Measurements from ENCODE around the gene DAB1.
A peak's percentile ranks its signal among the peaks of the same experiment; 100 is the strongest.

Gene DAB1

GRCh38 chr1:57195436-57195941, 228.4 kb downstream of the DAB1 start:
- no peak for TF ChIP-seq CTCF (conservative IDR thresholded peaks at IDR 0.05; ENCODE audit: control insufficient read depth, insufficient read depth, low read depth, low read length)
- H3K4me3 ChIP-seq (ENCODE audit: control insufficient read depth, low read depth, low read length): no peak overlapping the region
- DNase-seq (ENCODE audit: low read depth): no peak

DNA sequence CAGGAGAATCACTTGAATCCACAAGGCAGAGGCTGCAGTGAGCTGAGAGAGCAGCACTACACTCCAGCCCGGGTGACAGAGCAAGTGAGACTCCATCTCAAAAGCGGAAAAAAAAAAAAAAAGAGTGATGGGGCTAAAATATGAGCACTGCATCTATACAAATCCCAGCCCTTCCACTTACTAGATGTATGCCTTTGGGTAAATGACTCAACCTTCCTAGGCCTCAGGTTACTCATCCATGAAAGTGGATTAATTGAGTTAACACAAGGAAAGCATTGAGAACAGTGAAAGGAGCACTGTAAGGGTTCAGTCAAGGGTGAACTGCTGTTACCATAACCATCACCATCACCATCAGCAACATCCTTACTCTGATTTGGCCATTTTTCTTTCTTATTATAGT, 231.6 kb downstream of the DAB1 start:
- DNase-seq (ENCODE audit: low read depth): no peak
- TF ChIP-seq CTCF (conservative IDR thresholded peaks at IDR 0.05; ENCODE audit: control insufficient read depth, insufficient read depth, low read depth, low read length): no peak
- H3K4me3 ChIP-seq (ENCODE audit: control insufficient read depth, low read depth, low read length): no peak overlapping the region

DNA sequence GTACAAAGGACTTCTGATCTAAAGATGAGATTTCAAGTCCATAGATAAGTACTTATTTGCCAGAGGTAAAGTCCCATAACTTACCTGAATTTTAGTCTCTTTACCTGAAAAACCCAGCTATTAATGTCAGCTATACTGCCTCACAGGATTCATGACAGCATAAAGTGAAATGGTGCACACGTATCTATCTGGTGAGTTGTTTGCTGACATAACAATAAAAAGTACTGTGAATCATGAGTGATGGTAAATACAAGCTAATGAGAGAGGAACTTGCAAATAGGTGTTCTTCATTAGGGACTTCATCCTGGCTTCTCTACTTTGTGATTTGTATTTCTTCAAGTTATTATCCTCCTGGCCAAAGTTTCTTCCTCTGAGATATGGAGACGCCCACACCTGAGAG, 233.0 kb downstream of the DAB1 start:
- TF ChIP-seq CTCF (conservative IDR thresholded peaks at IDR 0.05; ENCODE audit: control insufficient read depth, insufficient read depth, low read depth, low read length): no peak
- DNase-seq (ENCODE audit: low read depth): no peak
- no peak overlapping the region for H3K4me3 ChIP-seq (ENCODE audit: control insufficient read depth, low read depth, low read length)

GRCh38 chr1:57188168-57188567, 235.7 kb downstream of the DAB1 start:
- peak; percentile 40 for DNase-seq (ENCODE audit: low read depth)
- no peak for TF ChIP-seq CTCF (conservative IDR thresholded peaks at IDR 0.05; ENCODE audit: control insufficient read depth, insufficient read depth, low read depth, low read length)
- no peak overlapping the region for H3K4me3 ChIP-seq (ENCODE audit: control insufficient read depth, low read depth, low read length)

DNA sequence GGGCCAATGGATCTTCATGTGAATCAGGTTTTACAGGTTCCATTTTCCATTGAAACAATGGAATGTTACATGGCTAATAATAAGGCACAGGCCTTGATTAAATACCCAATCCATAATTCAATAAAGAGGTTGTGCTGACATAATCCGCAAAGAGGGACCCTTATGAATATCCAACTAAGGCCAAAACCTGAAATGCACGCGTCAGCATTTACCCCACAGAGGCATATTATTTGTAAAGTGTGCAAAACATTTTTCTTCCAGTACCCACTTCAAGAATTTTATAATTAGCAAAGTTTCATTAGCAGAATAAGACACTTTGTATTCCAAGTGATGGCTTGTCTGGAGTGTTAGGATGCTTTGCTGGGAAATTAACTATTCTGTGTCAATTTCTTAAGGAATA, 237.4 kb downstream of the DAB1 start:
- DNase-seq (ENCODE audit: low read depth): no peak
- TF ChIP-seq CTCF (conservative IDR thresholded peaks at IDR 0.05; ENCODE audit: control insufficient read depth, insufficient read depth, low read depth, low read length): no peak
- no peak overlapping the region for H3K4me3 ChIP-seq (ENCODE audit: control insufficient read depth, low read depth, low read length)

DNA sequence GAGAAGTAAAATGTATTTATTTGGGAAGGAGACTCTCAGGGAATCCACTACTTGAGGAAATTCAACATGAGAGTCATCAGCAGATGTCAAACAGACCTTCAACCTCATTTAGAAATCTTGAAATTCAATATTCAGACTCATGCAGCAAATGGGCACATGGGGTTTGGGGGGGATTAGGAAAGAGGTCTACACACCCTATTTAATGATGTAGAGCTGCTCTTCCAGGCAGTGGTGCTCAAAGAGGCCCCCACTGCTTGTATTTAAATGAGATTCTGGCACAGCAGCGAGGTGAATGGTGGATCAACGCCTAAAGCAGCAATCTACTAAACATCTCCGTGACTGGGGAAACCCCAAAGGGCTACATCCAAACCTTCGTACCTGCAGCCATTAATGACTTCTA, 244.9 kb downstream of the DAB1 start:
- no peak for DNase-seq (ENCODE audit: low read depth)
- no peak overlapping the region for H3K4me3 ChIP-seq (ENCODE audit: control insufficient read depth, low read depth, low read length)
- TF ChIP-seq CTCF (conservative IDR thresholded peaks at IDR 0.05; ENCODE audit: control insufficient read depth, insufficient read depth, low read depth, low read length): no peak

DNA sequence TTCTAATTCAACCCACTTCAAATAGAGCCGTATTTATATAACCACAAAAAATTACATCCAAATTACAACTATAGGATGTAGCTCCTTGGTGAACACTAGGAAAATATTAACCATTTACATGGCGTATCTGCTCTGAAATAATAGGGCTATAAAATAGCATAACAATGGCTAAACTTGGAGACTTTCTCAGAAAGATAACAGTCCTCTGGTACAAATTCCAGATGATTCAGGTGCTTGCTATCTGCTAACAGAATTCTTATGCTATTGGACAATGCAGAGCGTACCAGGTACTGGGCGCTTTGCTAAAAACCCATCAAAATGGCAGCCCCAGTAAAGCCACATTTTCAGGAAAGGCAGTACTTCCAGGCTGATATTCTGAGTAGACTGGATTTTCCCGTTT, 248.4 kb downstream of the DAB1 start:
- no peak for TF ChIP-seq CTCF (conservative IDR thresholded peaks at IDR 0.05; ENCODE audit: control insufficient read depth, insufficient read depth, low read depth, low read length)
- no peak for DNase-seq (ENCODE audit: low read depth)
- H3K4me3 ChIP-seq (ENCODE audit: control insufficient read depth, low read depth, low read length): no peak overlapping the region
